Measurements from ENCODE around the gene ARHGAP40. TPM values are rescaled to one million over a fixed set of nuclear protein-coding genes. Genes with fewer than 3 reads are reported as not detected.

The ARHGAP40 gene
- total RNA-seq, 1 donor from 2014 or later: not detected

GRCh38 chr20:38649275-38649891, 47.8 kb downstream of the ARHGAP40 start:
- peak; percentile 77 for DNase-seq (ENCODE audit: low read depth)

GRCh38 chr20:38650010-38650409, 48.4 kb downstream of the ARHGAP40 start:
- no peak for DNase-seq (ENCODE audit: low read depth)

- no peak for DNase-seq (ENCODE audit: low read depth)
These were observed 49.5 kb downstream of the ARHGAP40 start for GRCh38 chr20:38651154-38651553.

GRCh38 chr20:38651562-38651961, 50.0 kb downstream of the ARHGAP40 start:
- DNase-seq (ENCODE audit: low read depth): no peak

- no peak for DNase-seq (ENCODE audit: low read depth)
These were observed 51.4 kb downstream of the ARHGAP40 start for GRCh38 chr20:38652995-38653394.

- DNase-seq (ENCODE audit: low read depth): no peak
These were observed 55.8 kb downstream of the ARHGAP40 start for GRCh38 chr20:38657390-38657789.

- no peak for DNase-seq (ENCODE audit: low read depth)
These were observed 57.4 kb downstream of the ARHGAP40 start for GRCh38 chr20:38658879-38659596.

- no peak for DNase-seq (ENCODE audit: low read depth)
These were observed 57.9 kb downstream of the ARHGAP40 start for GRCh38 chr20:38659597-38659880.

GRCh38 chr20:38660429-38660828, 58.8 kb downstream of the ARHGAP40 start:
- DNase-seq (ENCODE audit: low read depth): no peak

GRCh38 chr20:38663660-38664059, 62.1 kb downstream of the ARHGAP40 start:
- DNase-seq (ENCODE audit: low read depth): no peak

GRCh38 chr20:38664284-38664683, 62.7 kb downstream of the ARHGAP40 start:
- DNase-seq (ENCODE audit: low read depth): no peak

- no peak for DNase-seq (ENCODE audit: low read depth)
These were observed 63.5 kb downstream of the ARHGAP40 start for GRCh38 chr20:38665094-38665493.

- no peak for DNase-seq (ENCODE audit: low read depth)
These were observed 64.1 kb downstream of the ARHGAP40 start for GRCh38 chr20:38665506-38666285.

- no peak for DNase-seq (ENCODE audit: low read depth)
These were observed 65.9 kb downstream of the ARHGAP40 start for GRCh38 chr20:38667417-38667956.

- DNase-seq (ENCODE audit: low read depth): no peak
These were observed 68.1 kb downstream of the ARHGAP40 start for GRCh38 chr20:38669688-38670087.

GRCh38 chr20:38670786-38671185, 69.2 kb downstream of the ARHGAP40 start:
- no peak for DNase-seq (ENCODE audit: low read depth)

- DNase-seq (ENCODE audit: low read depth): no peak
These were observed 69.6 kb downstream of the ARHGAP40 start for GRCh38 chr20:38671186-38671585.

GRCh38 chr20:38671701-38672292, 70.2 kb downstream of the ARHGAP40 start:
- no peak for DNase-seq (ENCODE audit: low read depth)

- DNase-seq (ENCODE audit: low read depth): no peak
These were observed 70.9 kb downstream of the ARHGAP40 start for GRCh38 chr20:38672504-38672903.

- DNase-seq (ENCODE audit: low read depth): no peak
These were observed 71.7 kb downstream of the ARHGAP40 start for GRCh38 chr20:38673261-38673660.

GRCh38 chr20:38673725-38674091, 72.1 kb downstream of the ARHGAP40 start:
- no peak for DNase-seq (ENCODE audit: low read depth)
